Nasal cavity respiratory epithelium epithelial cell of viscerocranial mucosa (primary cell): Measurements from ENCODE around the gene PDZK1. TPM values are rescaled to one million over a fixed set of nuclear protein-coding genes. Genes with fewer than 3 reads are reported as not detected.

ENCODE experiments used
- total RNA-seq: library from RNA; depleted of rRNA; stranded (reverse); fragments of >200 nt; gene quantifications from 2 replicates; pipeline ENCODE4 v1.2.3, GENCODE V29; 2014

The PDZK1 gene
- total RNA-seq: 0.21 TPM in 1 of 2 replicates, not detected in the other

GRCh38 chr1:145707183-145707867 is at the start of gene PDZK1:
Gene PDZK1 (minus strand): TSS chr1:145707368. CDS start chr1:145688021, 19,347 bp downstream.

DNA sequence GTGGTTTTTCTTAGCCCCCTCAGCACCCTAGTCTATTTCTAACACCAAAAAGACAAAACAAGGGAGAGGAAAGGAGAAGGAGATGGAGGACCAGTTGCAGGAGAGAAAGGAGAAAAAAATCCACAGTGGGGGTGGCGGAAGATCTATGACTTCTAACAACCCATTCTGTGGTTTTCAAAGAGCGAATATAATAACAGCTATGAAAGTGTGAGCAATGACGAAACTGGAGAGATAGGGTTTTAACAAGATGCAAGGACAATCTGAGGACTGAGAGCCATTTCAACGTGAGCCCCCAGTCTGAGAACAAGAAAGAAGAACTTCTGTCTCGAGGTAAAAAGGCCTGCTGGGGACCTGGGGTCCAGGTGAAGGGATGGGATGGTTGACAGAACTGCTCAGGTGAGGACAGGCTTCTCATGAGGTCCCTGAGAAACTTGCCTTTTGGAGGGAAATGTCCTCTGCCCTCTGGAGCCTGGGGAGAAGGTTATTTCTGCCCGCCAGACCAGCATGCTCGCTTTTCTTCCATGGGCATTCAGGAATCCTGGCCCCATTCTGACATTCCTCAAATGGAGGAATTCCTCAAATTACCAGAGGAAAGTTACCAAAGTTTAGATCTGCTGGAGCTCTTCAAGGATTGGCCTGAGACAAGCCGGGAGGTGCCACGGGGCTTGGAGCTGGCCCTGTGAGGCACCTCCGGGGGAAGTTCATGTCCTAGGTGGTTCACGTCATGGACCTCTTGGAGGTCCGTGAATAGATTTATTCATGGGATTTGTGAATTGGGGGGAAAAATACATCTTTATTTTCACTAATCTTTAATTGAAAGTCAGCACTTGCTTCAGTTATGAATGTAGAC is 12.3 kb upstream of the PDZK1 start, which contains the start of gene CD160:
TSS of gene CD160 (plus strand) at position 270 of the 850 bp plus-strand sequence. CDS start 8,829 bp downstream, outside the sequence.

Other genes with a start within 250 kb of the PDZK1 start
- gene GPR89A, start 99.4 kb downstream of the PDZK1 start, total RNA-seq: 24.5 and 36.2 TPM in 2 replicates
- under 0.01 TPM in 1 of 2 replicates, not detected in the other for gene CD160, start 12.1 kb upstream of the PDZK1 start, total RNA-seq
- 10.0 and 10.3 TPM in 2 replicates for gene RNF115, start 116.7 kb upstream of the PDZK1 start, total RNA-seq
- gene POLR3C, start 116.8 kb upstream of the PDZK1 start, total RNA-seq: 32.5 and 32.6 TPM in 2 replicates
- gene NUDT17, start 138.3 kb upstream of the PDZK1 start, total RNA-seq: 0.34 and 0.78 TPM in 2 replicates
- 5.8 and 23.1 TPM in 2 replicates for gene PIAS3, start 151.7 kb upstream of the PDZK1 start, total RNA-seq
- gene ANKRD35, start 178.5 kb upstream of the PDZK1 start, total RNA-seq: 0.68 and 3.8 TPM in 2 replicates
- 0.34 and 1.7 TPM in 2 replicates for gene ITGA10, start 202.7 kb upstream of the PDZK1 start, total RNA-seq
- 15.0 and 26.4 TPM in 2 replicates for gene PEX11B, start 211.3 kb upstream of the PDZK1 start, total RNA-seq
- gene RBM8A, start 220.1 kb upstream of the PDZK1 start, total RNA-seq: 92.6 and 157 TPM in 2 replicates